Measurements from ENCODE around the gene AGK.

GRCh38 chr7:141600168-141601006 lies 49.2 kb downstream of the AGK start:
- TF ChIP-seq YY1 (IDR thresholded peaks at IDR 0.05; ENCODE audit: insufficient read depth, insufficient read length) (no peak), SUZ12 (IDR thresholded peaks at IDR 0.05; ENCODE audit: extremely low read depth, insufficient read depth, insufficient read length) (no peak)
